OCI-LY1 (cell line): ENCODE measurements around the gene TNFSF13.

Source experiments
- CTCF ChIP-seq: fragments of 200-600 bp; sonication (generic), shearing (Covaris generic); IDR thresholded peaks from 2 replicates; pipeline ENCODE4 v1.5.1; 2017; ENCODE audit warnings: mild to moderate bottlenecking, antibody characterized with exemption, low read length, moderate library complexity, mixed read lengths
- EZH2 ChIP-seq: fragments of 200-600 bp; sonication (generic), shearing (Covaris generic); IDR thresholded peaks from 2 replicates; pipeline ENCODE4 v1.8.0; 2017; ENCODE audit warnings: borderline replicate concordance, mixed run types, mild to moderate bottlenecking, antibody characterized with exemption, low read length, moderate library complexity, mixed read lengths

GRCh38 chr17:7558544-7559319 lies at the start of gene TNFSF13:
- no peak for TF ChIP-seq CTCF
- TF ChIP-seq EZH2 = no peak
